Ovary (tissue), 9 donors: Measurements from ENCODE around the gene CEMIP. TPM values are rescaled to one million over a fixed set of nuclear protein-coding genes. Genes with fewer than 3 reads are reported as not detected.

Source experiments
- DNase-seq, 5 donors: peaks; one replicate each; pipeline ENCODE4 v3.0.0-alpha.2; 2019 to 2020
- H3K27ac ChIP-seq, 2 donors: fragments of 200-600 bp; one replicate each; pipeline versions ENCODE4 v1.5.1 to v1.8.0; 2019 to 2022
- H3K27me3 ChIP-seq: fragments of 200-600 bp; one replicate; pipeline ENCODE4 v1.8.0; 2022
- H3K36me3 ChIP-seq: fragments of 200-600 bp; sonication (generic); one replicate; pipeline ENCODE4 v1.5.1; 2019
- H3K4me1 ChIP-seq: one replicate; pipeline ENCODE4 v1.8.1; 2013; ENCODE audit warnings: mild to moderate bottlenecking, moderate library complexity; ENCODE audit not compliant: insufficient read depth
- H3K4me3 ChIP-seq: fragments of 200-600 bp; sonication (generic); one replicate; pipeline ENCODE4 v1.5.1; 2017
- H3K9me3 ChIP-seq, 2 donors: fragments of 200-600 bp in 1 of 2; sonication (generic) in 1 of 2; one replicate each; pipeline versions ENCODE4 v1.5.1 to v1.8.1; 2013 to 2019; ENCODE audit warnings: mild to moderate bottlenecking in 1 of 2, moderate library complexity in 1 of 2
- EP300 ChIP-seq: sonication (generic); formaldehyde crosslinking; IDR thresholded peaks from one replicate; pipeline ENCODE4 v1.6.1; 2017; ENCODE audit warnings: antibody characterized with exemption
- POLR2A ChIP-seq: fragments of 450-650 bp; IDR thresholded peaks from one replicate; pipeline ENCODE4 v1.6.1; 2017; ENCODE audit warnings: antibody characterized with exemption, mild to moderate bottlenecking, moderate library complexity
- WGBS, 3 donors: extraction: QIAGEN DNeasy Blood & Tissue Kit in 1 of 3; methylation state at CpG; one replicate each; pipeline versions ENCODE4 v1.1.5 to v1.1.7; 2013 to 2017; 5-methylcytosine and 5-hydroxymethylcytosine counted together
- intact Hi-C, 4 donors: fragments of 100-400 bp; cut with DNase I; formaldehyde crosslinking; loops; one replicate each; pipeline versions ENCODE4 v1.11.0 to v1.15.1; 2022 to 2023
- polyA plus RNA-seq, 2 donors: library from polyadenylated mRNA; stranded (reverse); fragments of 200-250 nt in 1 of 2; fragments of 350-450 nt in 1 of 2; fragmentation: Illumina TruSeq in 1 of 2; extraction: RNeasy Lipid Tissue Mini Kit (QIAGEN cat#74804) in 1 of 2; gene quantifications; one replicate each; pipeline ENCODE4 v1.2.3, GENCODE V29; 2013 to 2014
- total RNA-seq, 7 donors: library from RNA; depleted of rRNA in 2 of 7; stranded (reverse); fragments of >200 nt in 2 of 7; fragmentation: NEBNext Ultra II Directional in 3 of 7; extraction: Animal tissue kit (Norgen Biotek cat#: 25700) in 3 of 7; gene quantifications; one replicate each; pipeline versions ENCODE4 v1.1.0 to v1.2.4, GENCODE V29; 2016 to 2023
- TF ChIP-seq, protein P1 (sequence below), 3 donors: fragments of 450-650 bp in 2 of 3; fragments of 200-600 bp in 1 of 3; IDR thresholded peaks; one replicate each; pipeline versions ENCODE4 v1.5.1 to v1.8.0; 2016 to 2022; ENCODE audit warnings: antibody characterized with exemption in 3 of 3, mild to moderate bottlenecking in 1 of 3
- donor health status: DM: no; HTN: no; CAD: no; lungs with moderate emphysema.
- donor health status: DM: no; HTN: no; CAD: no.
- donor health status: Bipolar disorder and iron deficiency.
- donor health status: DM: yes; HTN: yes; CAD: no.
- donor health status: DM: no; HTN: no; CAD: no.
- donor health status: DM: yes; HTN: yes; CAD: no.

CEMIP gene
- total and polyA plus RNA-seq, 9 donors = 2.2 to 12.3 (median 4.7) TPM

DNA sequence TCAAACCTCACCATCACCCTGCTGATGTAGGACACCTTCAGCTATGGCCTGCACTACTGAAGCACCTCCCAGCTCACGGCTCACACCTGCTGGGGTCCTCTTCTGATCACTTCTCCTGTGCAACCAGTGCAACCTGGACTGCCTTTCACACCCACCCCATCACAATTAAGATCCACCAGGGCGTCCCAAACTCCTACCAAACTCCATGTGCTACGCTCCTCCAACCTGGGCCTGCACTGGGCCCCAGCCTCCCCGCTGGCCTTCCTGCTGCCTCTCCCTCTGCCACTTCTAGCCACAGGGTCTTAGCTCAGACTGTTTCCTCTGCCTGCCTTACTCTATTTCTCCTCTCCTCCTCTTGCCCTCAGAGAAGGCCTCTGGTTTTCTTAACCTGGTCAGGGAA, 197.7 kb downstream of the CEMIP start:
- Histone ChIP-seq H3K27me3 (no peaks in the 10 kb centered on the region), H3K4me1 (peaks cover 2% of the 10 kb centered on the region), H3K36me3 (no peaks in the 10 kb centered on the region), H3K9me3 (no peaks in the 10 kb centered on the region), H3K27ac (no peak overlapping the region), H3K4me3 (no peak overlapping the region)
- WGBS, 3 donors = 91 to 97% (median 96%) methylated on average over 4 of the region's 4 CpGs
- TF ChIP-seq EP300 = no peak
- no peak for DNase-seq
- intact Hi-C loops = loop anchor here in 2 of 4 donors (5.0 to 10.0 kb wide), 3 partner anchors 192 to 515 kb away; no protein-coding TSS in a partner anchor

- Histone ChIP-seq H3K9me3 (no peaks in the 10 kb centered on the region), H3K27me3 (no peaks in the 10 kb centered on the region), H3K4me1 (peaks cover 2% of the 10 kb centered on the region), H3K27ac (no peak overlapping the region), H3K4me3 (no peak overlapping the region), H3K36me3 (no peaks in the 10 kb centered on the region)
- peak in 2 of 5 donors; percentile 36 to 54 for DNase-seq
- TF ChIP-seq, protein P1, sequence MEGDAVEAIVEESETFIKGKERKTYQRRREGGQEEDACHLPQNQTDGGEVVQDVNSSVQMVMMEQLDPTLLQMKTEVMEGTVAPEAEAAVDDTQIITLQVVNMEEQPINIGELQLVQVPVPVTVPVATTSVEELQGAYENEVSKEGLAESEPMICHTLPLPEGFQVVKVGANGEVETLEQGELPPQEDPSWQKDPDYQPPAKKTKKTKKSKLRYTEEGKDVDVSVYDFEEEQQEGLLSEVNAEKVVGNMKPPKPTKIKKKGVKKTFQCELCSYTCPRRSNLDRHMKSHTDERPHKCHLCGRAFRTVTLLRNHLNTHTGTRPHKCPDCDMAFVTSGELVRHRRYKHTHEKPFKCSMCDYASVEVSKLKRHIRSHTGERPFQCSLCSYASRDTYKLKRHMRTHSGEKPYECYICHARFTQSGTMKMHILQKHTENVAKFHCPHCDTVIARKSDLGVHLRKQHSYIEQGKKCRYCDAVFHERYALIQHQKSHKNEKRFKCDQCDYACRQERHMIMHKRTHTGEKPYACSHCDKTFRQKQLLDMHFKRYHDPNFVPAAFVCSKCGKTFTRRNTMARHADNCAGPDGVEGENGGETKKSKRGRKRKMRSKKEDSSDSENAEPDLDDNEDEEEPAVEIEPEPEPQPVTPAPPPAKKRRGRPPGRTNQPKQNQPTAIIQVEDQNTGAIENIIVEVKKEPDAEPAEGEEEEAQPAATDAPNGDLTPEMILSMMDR (IDR thresholded peaks at IDR 0.05) = peak in 1 of 3 donors; percentile 27
- TF ChIP-seq POLR2A = no peak
- intact Hi-C loops = loop anchor here in 2 of 4 donors (5.0 to 10.0 kb wide), 3 partner anchors 193 to 515 kb away; no protein-coding TSS in a partner anchor
- 53 to 60% (median 58%) methylated on average over 7 of the region's 7 CpGs for WGBS, 3 donors
Measured at GRCh38 chr15:80977627-80978036, 198.5 kb downstream of the CEMIP start.

- Histone ChIP-seq H3K27ac (no peak overlapping the region), H3K9me3 (no peaks in the 10 kb centered on the region), H3K4me1 (no peaks in the 10 kb centered on the region), H3K36me3 (no peaks in the 10 kb centered on the region), H3K4me3 (no peak overlapping the region), H3K27me3 (no peaks in the 10 kb centered on the region)
- TF ChIP-seq EP300 = no peak
- no peak for TF ChIP-seq POLR2A
- TF ChIP-seq, protein P1 (IDR thresholded peaks at IDR 0.05) = no peak
- intact Hi-C loops = loop anchor here in 2 of 4 donors (5.0 to 10.0 kb wide), 3 partner anchors 194 to 517 kb away; no protein-coding TSS in a partner anchor
- WGBS, 3 donors = 85 to 88% (median 87%) methylated on average over 7 of the region's 7 CpGs
- DNase-seq = no peak
Measured at GRCh38 chr15:80978685-80979329, 199.6 kb downstream of the CEMIP start.

- no peak overlapping the region for H3K27ac ChIP-seq
Measured at GRCh38 chr15:80979538-80980200, 200.5 kb downstream of the CEMIP start.

More at GRCh38 chr15:80979538-80980200, 200.5 kb downstream of the CEMIP start:
- H3K27me3 ChIP-seq = no peaks in the 10 kb centered on the region
- no peak overlapping the region for H3K4me3 ChIP-seq
- H3K4me1 ChIP-seq = no peaks in the 10 kb centered on the region
- intact Hi-C loops = loop anchor here in 2 of 4 donors (5.0 to 10.0 kb wide), 4 partner anchors 195 to 525 kb away; no protein-coding TSS in a partner anchor
- TF ChIP-seq, protein P1 (IDR thresholded peaks at IDR 0.05) = no peak
- TF ChIP-seq EP300 (no peak), POLR2A (no peak)
- DNase-seq = no peak
- H3K9me3 ChIP-seq = no peaks in the 10 kb centered on the region
- WGBS, 3 donors = 80 to 89% (median 85%) methylated on average over 8 of the region's 8 CpGs
- no peaks in the 10 kb centered on the region for H3K36me3 ChIP-seq
